NCI-H345 (cell line): ENCODE measurements around the gene HNF1A.
A peak's percentile ranks its signal among the peaks of the same experiment; 100 is the strongest.

Source experiments
- DNase-seq: peaks from one replicate; lab custom pipeline; 2025; lab: John Stamatoyannopoulos, UW

Gene HNF1A

GRCh38 chr12:120988658-120989057 is 10.3 kb downstream of the HNF1A start:
- no peak for DNase-seq

GRCh38 chr12:120989687-120990086 is 11.3 kb downstream of the HNF1A start:
- no peak for DNase-seq

- no peak for DNase-seq
These were observed 12.2 kb downstream of the HNF1A start for GRCh38 chr12:120990487-120991055.

GRCh38 chr12:120991965-120992364 is 13.6 kb downstream of the HNF1A start:
- DNase-seq, result no peak

GRCh38 chr12:120992989-120993388 is 14.6 kb downstream of the HNF1A start:
- no peak for DNase-seq

GRCh38 chr12:120993496-120993895 is 15.2 kb downstream of the HNF1A start:
- DNase-seq, result no peak

GRCh38 chr12:120994059-120994458 is 15.7 kb downstream of the HNF1A start:
- DNase-seq, result no peak

DNA sequence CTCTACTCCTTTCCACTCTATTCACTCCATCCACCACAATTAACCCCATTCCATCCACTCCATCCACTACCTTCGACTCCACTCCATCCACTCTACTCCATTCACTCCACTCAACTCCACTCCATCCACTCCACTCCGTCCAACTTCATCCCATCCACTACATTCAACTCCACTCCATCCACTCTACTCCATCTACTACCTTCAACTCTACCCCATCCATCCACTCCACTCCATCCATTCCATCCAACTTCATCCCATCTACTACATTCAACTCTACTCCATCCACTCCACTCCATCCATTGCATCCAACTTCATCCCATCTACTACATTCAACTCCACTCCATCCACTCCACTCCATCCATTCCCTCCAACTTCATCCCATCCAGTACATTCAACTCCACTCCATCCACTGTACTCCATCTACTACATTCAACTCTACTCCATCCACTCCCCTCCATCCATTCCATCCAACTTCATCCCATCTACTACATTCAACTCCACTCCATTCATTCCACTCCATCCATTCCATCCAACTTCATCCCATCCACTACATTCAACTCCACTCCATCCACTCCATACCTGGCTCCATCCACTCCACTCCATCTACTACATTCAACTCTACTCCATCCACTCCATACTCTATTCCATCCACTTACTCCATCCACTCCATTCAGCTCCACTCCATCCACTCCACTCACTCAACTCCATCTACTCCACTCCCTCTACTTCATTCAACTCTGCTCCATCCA is 16.4 kb downstream of the HNF1A start:
- DNase-seq, result no peak

DNA sequence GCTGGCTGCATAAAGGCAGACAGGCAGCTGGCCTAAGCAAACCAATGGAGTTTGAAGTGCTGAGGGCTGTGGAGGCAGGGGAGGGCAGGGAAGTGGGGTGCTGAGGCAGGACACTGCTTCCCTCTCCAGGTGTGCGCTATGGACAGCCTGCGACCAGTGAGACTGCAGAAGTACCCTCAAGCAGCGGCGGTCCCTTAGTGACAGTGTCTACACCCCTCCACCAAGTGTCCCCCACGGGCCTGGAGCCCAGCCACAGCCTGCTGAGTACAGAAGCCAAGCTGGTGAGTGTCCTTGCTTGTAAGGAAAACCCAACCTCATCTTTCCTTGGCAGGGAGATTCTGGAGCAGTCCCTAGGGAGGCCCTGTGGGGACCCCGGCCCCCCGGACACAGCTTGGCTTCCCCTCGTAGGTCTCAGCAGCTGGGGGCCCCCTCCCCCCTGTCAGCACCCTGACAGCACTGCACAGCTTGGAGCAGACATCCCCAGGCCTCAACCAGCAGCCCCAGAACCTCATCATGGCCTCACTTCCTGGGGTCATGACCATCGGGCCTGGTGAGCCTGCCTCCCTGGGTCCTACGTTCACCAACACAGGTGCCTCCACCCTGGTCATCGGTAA is 17.9 kb downstream of the HNF1A start:
- no peak for DNase-seq

DNA sequence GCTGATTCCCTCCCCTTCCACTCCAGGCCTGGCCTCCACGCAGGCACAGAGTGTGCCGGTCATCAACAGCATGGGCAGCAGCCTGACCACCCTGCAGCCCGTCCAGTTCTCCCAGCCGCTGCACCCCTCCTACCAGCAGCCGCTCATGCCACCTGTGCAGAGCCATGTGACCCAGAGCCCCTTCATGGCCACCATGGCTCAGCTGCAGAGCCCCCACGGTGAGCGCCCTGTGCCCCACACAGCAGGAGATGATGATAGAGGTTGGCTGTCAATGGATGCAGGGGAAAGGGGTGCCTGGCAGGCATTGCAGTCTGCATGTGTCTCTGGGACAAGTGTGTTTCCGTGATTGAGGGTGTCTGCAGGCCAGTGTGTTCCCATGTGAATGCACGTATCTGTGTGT is 19.1 kb downstream of the HNF1A start:
- DNase-seq, result no peak

DNA sequence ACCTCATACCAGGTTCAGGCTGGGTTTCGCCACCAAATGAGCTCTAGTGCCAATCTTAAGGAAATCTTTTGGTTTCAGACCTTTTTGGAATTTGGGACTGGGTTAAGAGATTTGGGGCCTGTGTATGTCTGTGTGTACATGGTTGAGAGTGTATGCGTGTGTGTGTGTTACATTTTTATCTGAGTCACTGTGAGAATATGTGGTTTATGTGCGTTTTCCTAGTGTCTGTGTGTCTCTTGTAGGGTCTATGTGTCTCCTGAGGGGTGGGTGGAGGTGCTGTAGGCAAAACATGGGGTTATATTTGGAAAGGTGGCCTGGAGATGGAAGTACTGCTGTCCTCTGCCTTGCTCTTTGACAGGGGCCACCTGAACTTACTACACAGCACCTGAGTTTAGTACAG is 20.1 kb downstream of the HNF1A start:
- DNase-seq, result no peak

DNA sequence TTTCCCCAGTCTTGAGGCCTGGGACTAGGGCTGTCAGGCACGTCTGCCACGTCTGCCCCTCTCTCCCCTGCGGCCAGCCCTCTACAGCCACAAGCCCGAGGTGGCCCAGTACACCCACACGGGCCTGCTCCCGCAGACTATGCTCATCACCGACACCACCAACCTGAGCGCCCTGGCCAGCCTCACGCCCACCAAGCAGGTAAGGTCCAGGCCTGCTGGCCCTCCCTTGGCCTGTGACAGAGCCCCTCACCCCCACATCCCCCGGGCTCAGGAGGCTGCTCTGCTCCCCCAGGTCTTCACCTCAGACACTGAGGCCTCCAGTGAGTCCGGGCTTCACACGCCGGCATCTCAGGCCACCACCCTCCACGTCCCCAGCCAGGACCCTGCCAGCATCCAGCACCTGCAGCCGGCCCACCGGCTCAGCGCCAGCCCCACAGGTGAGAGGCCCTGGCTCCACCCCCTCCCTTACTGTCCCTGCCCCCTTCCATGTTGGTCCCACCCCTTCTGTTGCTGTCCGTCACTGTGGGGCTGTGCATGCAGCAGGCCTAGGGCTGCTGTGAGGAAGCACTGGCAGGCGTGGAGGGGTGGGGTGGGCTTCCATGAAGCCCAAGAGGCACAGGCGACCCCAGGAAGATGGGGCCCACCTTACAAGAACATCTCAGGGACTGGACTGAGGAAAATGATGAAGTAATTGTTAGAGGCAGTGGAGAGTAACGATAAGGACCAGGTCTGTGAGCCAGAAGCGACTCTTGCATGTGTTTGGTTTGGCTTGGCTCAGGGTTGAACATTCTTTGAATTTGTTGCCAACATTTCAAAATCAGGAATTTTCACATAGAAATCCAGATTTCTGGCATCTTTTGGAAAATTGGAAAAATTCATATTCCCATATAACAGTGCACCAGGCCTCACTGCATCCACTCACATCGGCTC is 21.1 kb downstream of the HNF1A start:
- no peak for DNase-seq

DNA sequence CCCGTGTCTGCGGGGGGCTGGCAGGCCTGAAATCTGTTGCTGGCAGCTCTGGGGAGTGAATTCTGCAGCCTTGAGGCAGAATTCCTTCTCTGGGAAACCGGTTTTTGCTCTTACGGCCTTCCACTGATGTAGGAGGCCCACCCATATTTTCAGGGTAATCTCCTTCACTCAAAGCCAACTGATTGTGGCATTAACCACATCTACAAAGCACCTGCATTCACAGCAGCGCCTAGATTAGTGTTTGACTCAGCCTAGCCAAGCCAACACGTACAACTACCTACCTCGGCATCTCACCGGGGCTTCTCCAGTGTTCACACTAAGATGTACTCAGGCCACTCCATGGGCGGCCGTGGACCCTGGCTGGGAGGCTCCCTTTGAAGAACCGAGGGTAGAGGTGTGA is 22.2 kb downstream of the HNF1A start:
- DNase-seq, result no peak

- DNase-seq, result no peak
These were observed 22.7 kb downstream of the HNF1A start for GRCh38 chr12:121001060-121001459.

- DNase-seq, result no peak
These were observed 23.6 kb downstream of the HNF1A start for GRCh38 chr12:121001841-121002483.

- no peak for DNase-seq
These were observed 25.3 kb downstream of the HNF1A start for GRCh38 chr12:121003650-121004049.

DNA sequence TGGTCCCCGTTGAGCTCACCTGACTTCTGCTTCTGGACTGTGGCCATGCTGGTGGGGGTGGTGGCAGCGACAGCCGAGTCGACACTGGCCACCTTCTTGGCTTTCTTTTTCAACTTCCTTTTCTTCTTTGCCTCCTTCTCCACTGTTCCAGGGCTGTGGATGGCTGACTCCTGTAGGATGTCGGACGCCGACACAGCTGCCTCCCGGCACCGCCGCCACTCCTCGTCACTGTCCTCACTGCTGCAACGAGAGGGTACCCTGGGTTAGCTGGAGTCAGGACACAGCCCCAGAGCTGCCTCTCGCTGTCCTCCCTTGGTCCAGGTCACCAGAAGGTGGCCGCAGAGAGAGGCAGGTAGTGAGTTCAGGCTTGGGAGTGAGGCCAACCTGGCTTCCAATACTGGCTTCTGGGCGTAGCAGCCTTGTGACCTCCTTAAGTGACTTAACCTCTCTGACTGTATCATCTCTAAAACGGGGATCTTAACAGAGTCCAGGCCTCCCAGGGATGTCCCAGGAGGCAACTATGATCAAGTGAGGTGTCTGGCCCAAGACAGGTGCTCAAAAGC is 26.0 kb downstream of the HNF1A start:
- DNase-seq, result no peak

GRCh38 chr12:121005346-121005815 is 27.0 kb downstream of the HNF1A start:
- peak; percentile 36 for DNase-seq

GRCh38 chr12:121008347-121009098 is 30.2 kb downstream of the HNF1A start:
- no peak for DNase-seq

DNA sequence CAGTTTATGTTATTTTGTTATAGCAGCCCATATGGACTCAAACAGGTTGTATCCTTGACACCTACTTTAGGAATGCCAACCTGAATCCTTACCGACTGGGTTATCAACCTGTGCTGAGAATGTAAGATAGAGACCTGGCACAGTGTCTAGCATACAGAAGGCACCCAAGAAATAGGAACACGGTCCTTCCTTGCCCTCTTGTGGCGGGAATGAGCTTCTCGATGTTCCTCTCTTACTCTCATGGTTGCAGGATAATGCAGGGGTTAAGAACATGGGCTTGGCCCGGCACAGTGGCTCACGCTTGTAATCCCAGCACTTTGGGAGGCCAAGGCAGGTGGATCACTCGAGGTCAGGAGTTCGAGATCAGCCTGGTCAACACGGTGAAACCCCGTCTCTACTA is 31.4 kb downstream of the HNF1A start:
- DNase-seq, result no peak

DNA sequence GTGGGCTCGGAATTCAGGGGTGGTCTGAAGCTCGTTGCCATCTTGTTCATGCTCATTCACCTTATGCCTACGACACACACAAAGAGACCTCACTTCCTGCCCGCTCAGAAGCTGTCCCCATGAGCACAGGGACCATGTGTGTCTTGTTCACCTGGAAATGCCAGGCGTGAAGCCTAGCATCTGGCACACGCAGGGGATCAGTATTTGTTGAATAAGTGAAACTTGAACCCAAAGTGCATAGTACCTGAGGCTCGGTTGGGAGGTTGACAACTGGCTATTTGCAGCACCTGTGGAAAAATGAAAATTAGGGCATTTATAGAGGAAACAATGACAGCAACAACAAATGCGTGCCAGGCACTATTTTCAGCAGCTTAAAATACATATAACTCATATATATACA is 32.5 kb downstream of the HNF1A start:
- no peak for DNase-seq
